Effector memory CD4-positive, alpha-beta T cell (primary cell): ENCODE results near the gene BCL2L1.
A peak's percentile ranks its signal among the peaks of the same experiment; 100 is the strongest.

Experiments
- DNase-seq, 3 donors: peaks; one replicate each; pipeline ENCODE4 v3.0.0-alpha.2; 2020
- H3K27ac ChIP-seq: 2 replicates; pipeline ENCODE4 v1.7.0; 2013; ENCODE audit warnings: mild to moderate bottlenecking, low read length, moderate library complexity; ENCODE audit not compliant: insufficient read depth, poor library complexity, severe bottlenecking
- H3K27me3 ChIP-seq: replicated peaks from 2 replicates; pipeline ENCODE4 v1.7.0; 2013; ENCODE audit warnings: mild to moderate bottlenecking, low read length; ENCODE audit not compliant: insufficient read depth, control insufficient read depth, poor library complexity, severe bottlenecking
- H3K36me3 ChIP-seq: 2 replicates; pipeline ENCODE4 v1.7.0; 2013; ENCODE audit warnings: mild to moderate bottlenecking, low read length, moderate library complexity; ENCODE audit not compliant: control insufficient read depth, insufficient read depth
- H3K4me1 ChIP-seq: 2 replicates; pipeline ENCODE4 v1.7.0; 2013; ENCODE audit warnings: low read length, mild to moderate bottlenecking; ENCODE audit not compliant: control insufficient read depth, insufficient read depth, poor library complexity, severe bottlenecking
- H3K4me3 ChIP-seq: 2 replicates; pipeline ENCODE4 v1.7.0; 2013; ENCODE audit warnings: low read length, low read depth, mild to moderate bottlenecking; ENCODE audit not compliant: insufficient read depth, poor library complexity, severe bottlenecking
- H3K9me3 ChIP-seq: 2 replicates; pipeline ENCODE4 v1.7.0; 2013; ENCODE audit warnings: mild to moderate bottlenecking, low read length, moderate library complexity; ENCODE audit not compliant: control insufficient read depth

Gene BCL2L1

DNA sequence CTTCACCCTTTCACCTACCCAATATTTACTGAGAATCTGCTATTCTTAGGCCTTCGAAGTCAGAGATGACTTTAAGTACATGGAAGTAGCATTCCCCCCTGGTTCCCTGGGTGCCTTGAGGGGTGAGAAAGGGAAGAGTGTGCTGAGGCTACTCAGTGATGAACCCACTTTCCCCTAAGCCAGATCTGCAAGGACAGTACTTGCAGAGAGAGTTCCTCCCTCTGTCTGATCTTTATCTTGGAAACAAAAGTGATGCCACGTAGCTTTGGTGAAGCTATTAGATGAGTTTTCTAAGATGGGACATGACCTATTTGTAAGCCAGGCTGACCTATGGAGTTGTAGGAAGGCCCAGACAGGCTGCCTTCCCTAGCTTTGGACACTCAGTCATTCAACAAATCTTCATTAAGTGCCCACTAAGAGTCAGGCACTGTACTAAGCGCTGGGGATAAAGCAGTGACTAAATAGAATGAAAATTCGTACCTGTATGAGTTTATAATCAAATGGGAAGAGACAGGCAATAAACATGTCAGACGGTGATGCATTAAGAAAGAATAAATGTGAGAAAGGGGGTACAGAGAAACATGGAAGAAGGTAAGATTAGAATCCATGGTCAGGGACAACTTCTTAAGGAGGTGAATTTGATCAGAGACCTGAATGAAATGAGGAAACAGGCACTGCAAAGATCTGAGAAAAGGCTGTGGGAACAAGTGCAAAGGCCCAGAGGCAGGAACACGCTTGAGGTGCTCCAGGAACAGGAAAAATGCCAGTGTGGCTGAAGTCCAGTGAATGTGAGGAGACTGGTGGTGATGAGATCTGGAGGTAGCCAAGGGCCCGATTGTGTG lies 42.2 kb downstream of the BCL2L1 start:
- no peaks in the 10 kb centered on the region for H3K36me3 ChIP-seq
- H3K27ac ChIP-seq: no peak overlapping the region
- peaks cover 75% of the 10 kb centered on the region for H3K4me1 ChIP-seq

DNA sequence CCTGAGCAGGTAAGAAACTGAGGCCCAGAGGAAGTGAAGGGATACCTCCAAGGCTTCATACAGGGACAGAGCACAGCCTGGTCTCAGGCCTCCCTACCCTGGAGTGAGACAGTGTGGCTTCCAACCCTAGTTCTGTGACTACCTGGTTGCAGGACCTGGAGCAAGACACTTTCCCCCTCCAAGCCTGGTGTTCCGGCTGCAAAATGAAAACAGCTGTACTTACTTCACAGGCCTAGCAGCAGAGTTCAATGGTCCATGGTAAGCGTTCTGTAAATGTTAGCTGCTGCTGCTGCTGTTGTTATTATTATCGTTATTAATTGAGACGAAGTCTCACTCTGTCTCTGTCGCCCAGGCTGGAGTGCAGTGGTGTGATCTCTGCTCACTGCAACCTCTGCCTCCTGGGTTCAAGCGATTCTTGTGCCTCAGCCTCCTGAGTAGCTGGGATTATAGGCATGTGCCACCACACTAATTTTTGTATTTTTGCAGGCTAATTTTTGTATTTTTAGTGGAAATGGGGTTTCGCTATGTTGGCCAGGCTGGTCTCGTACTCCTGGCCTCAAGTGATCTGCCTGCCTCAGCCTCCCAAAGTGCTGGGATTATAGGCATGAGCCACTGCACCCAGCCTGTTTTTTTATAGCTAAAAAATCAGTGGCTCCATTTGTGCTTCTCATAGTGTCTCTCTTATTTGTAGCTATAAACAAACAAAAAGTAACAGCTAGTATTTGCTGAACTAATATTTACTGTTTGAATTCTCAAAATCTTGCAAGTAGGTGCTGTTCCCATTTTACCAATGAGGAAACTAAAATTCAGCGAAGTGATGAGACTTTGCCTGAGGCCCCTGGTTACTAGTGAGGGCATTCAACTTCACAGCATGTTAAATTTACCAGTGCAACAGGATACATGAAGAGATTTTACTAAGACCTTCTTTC lies 43.0 kb downstream of the BCL2L1 start:
- Histone ChIP-seq H3K27me3 (no peaks in the 10 kb centered on the region), H3K4me3 (no peak overlapping the region), H3K9me3 (no peaks in the 10 kb centered on the region), H3K36me3 (no peaks in the 10 kb centered on the region), H3K4me1 (peaks cover 76% of the 10 kb centered on the region), H3K27ac (no peak overlapping the region)
- DNase-seq: no peak

More for the DNA sequence above, 42.2 kb downstream of the BCL2L1 start:
- no peak for DNase-seq
- no peaks in the 10 kb centered on the region for H3K27me3 ChIP-seq
- H3K4me3 ChIP-seq: no peak overlapping the region
- no peaks in the 10 kb centered on the region for H3K9me3 ChIP-seq

DNA sequence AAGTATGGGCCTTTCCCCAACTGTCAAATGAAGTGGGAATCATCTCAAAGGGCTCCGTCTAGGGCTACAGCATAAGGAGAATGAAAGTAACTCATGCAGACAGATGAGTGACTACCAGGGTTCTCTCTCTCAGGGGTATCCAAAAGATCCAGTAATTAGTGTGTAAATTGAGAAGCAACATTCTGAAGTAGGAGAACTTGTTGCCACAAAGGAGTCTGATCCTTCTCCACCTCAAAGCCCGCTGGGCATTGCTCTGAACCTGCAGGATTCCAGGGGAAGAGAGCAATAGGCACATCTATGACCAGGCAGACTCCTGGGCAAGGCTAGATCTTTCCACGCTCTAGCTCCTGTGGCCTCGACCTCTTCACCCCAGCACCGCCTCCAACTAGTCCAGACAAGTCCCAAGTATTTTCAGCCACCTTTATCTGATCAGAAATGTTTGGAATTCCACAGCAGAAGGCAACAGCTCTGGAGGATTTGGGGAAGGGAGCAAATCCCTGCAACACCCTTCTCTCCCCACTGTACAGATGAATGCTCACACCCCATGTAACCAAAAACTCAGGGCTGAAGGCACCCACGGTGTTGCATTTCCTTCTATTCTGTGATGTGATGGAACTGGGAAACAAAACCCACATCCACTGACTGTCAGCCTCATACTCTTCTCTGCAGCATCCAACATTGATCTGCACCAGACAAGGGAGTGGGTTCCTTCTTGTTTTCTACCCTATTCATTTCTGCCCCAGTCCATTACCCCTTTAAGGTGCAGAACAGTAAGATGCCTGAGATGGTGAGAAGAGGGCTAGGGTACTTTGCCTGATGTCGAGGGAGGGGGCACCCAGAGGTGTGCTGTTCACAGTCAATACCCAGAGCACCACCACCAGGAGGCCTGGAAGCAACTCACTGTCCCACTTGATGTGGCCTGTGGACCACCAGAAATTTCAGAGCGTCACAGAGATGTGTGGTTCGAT lies 44.0 kb downstream of the BCL2L1 start:
- no peak overlapping the region for H3K27ac ChIP-seq
- no peaks in the 10 kb centered on the region for H3K9me3 ChIP-seq
- H3K27me3 ChIP-seq: no peaks in the 10 kb centered on the region
- peaks cover 78% of the 10 kb centered on the region for H3K4me1 ChIP-seq
- no peak overlapping the region for H3K4me3 ChIP-seq
- no peak for DNase-seq
- no peaks in the 10 kb centered on the region for H3K36me3 ChIP-seq

DNA sequence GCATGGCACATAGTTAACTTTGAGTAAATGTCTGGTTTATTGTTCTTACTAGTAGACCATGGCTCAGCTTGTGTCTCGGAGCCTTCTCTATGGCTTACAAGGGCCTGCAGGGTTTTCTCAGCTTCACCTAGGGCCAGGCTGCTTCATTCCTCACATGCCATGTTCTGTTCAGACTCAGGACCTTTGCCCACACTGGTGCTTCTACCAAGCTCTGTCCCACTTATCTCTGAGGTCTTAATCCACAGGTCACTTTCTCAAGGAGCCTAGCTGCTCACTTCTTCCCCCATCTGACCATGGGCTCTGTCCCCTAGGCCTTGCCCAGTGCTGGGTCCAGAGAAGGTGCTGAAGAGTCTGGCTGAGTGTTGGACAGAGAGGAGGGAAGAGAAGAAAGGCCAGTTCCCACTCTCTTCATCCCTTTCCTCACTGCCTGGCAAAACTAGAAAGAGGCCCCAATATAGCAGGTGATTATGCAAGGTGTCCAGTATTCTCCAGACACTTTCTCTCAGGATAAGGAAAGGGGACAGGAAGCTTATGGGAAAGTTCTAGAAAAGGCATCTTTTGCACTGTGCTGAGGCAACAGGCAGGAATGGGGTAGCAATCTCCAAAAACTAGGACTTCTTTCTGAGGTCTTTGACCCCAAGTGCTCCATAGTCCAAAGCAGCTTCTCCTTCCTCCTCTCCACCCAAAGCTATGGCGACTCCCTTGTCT lies 45.0 kb downstream of the BCL2L1 start:
- H3K27me3 ChIP-seq: no peaks in the 10 kb centered on the region
- peaks cover 82% of the 10 kb centered on the region for H3K4me1 ChIP-seq
- no peaks in the 10 kb centered on the region for H3K9me3 ChIP-seq
- no peak overlapping the region for H3K4me3 ChIP-seq
- H3K27ac ChIP-seq: peak overlapping the region; percentile 8
- DNase-seq: no peak
- no peaks in the 10 kb centered on the region for H3K36me3 ChIP-seq

DNA sequence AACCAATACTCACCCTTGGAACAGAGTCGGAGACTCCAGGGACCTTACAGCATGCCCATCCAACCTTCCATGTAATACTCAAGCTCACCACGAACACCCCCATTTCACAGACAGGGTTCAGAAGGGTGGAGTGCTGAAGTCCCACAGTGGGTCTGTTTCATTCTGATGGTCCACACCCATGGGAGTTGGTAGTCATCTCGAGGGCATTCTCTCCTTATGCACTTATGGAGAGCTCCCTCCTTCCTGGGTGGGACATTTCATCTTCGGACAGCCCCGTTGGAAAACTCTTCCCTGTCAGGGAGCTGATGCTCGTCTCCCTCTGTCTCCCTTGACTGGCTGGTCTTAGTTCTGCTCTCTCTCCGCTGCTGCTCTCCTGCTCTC lies 46.1 kb downstream of the BCL2L1 start:
- peaks cover 78% of the 10 kb centered on the region for H3K4me1 ChIP-seq
- peak overlapping the region; percentile 23 for H3K4me3 ChIP-seq
- no peaks in the 10 kb centered on the region for H3K27me3 ChIP-seq
- no peaks in the 10 kb centered on the region for H3K36me3 ChIP-seq
- peak overlapping the region; percentile 77 for H3K27ac ChIP-seq
- no peaks in the 10 kb centered on the region for H3K9me3 ChIP-seq
- DNase-seq: no peak

DNA sequence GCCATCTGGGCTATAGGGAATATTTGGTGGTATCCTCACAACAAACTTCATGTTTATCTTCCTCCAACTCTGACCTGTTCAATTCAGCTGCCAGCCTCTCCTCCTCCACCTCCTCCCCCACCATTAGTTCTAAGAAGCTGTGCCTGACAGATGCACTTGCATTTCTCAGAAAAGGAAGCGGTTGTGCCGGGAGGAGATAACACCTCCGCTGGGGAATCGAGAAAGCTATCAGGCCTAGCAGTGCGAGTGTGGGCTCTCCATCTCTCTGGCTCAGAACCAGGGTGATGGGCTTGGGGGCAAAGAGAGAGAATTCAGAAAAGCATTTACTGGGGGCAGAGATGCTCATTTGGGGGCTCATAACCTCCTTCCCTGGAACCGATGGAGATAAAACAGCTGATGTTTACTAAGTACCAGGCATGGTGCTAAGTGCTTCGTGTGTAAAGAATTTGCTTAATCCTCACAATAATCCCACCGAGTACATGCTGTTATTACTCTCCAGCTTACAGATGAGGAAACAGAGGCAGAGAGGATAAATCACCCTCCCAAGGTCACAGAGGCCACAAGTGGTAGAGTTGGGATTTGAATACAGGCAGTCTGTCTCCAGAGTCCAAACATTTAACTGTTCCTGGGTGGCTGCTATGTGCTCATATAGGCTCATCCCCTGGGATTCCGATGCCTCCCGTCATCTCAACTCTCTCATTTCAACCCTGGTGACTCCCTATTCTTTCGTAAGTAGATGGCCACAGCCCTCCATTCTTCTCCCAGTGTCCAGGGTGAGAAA lies 46.6 kb downstream of the BCL2L1 start:
- Histone ChIP-seq H3K27me3 (no peaks in the 10 kb centered on the region), H3K4me1 (peaks cover 72% of the 10 kb centered on the region), H3K27ac (peak overlapping the region; percentile 77), H3K36me3 (no peaks in the 10 kb centered on the region), H3K4me3 (peak overlapping the region; percentile 59), H3K9me3 (no peaks in the 10 kb centered on the region)
- peak; percentile 24 to 48 (median 25) for DNase-seq

DNA sequence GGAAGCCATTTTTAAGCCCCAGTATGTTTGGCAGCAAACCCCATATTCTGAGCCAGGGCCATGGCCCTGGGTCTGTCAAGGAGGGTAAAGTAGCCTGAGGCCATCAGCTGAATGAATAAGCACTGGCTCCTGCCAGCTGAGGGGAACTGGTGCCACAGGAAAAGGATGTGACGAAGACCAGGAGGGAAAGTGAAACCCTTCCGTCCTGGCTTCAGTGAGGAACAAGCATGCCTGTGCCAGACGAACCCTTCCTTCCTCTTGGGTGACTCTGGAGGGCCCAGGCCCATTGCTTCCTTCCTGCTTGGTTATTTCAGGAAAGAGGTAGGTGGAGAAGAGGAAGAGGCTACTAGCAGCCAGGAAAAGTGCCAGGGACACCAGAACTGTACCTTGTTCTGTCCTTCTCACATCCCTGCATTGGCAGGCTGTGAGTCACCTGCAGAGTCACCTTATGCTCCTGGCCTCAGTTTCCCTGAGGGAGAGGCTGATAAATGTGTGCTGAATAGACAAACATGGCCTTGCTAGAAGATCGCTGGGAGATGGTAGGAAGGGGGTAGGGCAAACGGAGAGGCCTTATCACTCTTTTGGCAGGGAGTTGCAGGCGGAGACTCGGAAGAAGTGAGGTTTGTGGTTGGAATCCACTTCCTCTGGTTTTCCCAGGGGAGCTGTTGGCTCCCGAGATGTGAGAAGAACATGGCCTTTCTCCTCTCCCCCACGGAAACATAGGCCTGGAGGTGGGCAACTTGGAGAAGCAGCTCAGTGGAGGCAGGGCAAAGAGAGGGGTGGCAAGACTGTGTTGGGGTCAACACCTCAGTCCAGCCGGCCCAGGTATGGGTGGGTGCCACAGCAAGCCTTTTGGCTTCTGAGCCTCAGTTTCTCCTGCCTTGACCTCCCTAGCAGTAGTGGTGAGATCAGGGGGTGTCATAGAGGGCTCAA lies 47.5 kb downstream of the BCL2L1 start:
- Histone ChIP-seq H3K27ac (peak overlapping the region; percentile 77), H3K4me3 (peak overlapping the region; percentile 59), H3K27me3 (no peaks in the 10 kb centered on the region), H3K9me3 (no peaks in the 10 kb centered on the region), H3K36me3 (no peaks in the 10 kb centered on the region), H3K4me1 (peaks cover 63% of the 10 kb centered on the region)
- DNase-seq: peak; percentile 53 to 65 (median 58)

DNA sequence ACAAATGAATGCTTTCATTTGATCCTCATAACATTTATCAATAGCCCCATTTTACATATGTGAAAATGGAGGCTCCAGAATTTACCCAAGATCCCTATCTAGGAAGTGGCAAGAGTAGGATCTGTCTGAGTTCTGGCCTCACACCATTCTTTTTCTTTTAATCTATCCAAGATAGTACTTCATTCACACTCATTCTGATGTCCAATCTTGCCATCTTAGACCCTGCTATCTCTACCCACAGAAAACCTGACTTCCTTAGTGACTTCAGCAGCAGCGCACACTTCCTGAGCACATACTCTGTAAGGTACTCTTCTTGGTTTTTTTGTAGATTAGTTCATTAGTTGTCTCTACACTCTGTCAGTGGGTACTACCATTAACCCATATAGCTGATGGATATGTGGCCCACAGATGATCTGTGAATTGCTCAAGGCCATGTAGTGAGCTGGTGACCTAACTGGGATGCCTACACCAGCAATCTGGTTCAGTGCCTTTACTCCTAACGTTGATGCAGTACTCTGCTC lies 48.7 kb downstream of the BCL2L1 start:
- H3K27ac ChIP-seq: peak overlapping the region; percentile 77

More for the DNA sequence above, 48.7 kb downstream of the BCL2L1 start:
- no peak for DNase-seq
- Histone ChIP-seq H3K4me3 (peak overlapping the region; percentile 14), H3K4me1 (peaks cover 52% of the 10 kb centered on the region), H3K9me3 (no peaks in the 10 kb centered on the region), H3K27me3 (no peaks in the 10 kb centered on the region), H3K36me3 (no peaks in the 10 kb centered on the region)
